Left ventricle myocardium superior (tissue), 1 donor: ENCODE results near the gene ANXA9. TPM values are rescaled to one million over a fixed set of nuclear protein-coding genes. Genes with fewer than 3 reads are reported as not detected.
A peak's percentile ranks its signal among the peaks of the same experiment; 100 is the strongest.

ENCODE experiments used
- ATAC-seq: fragments of 200-7000 bp; cut with Tn5 transposase; one replicate; pipeline ENCODE4 v1.9.1; 2020; ENCODE audit warnings: mild to moderate bottlenecking, moderate library complexity
- DNase-seq: peaks from one replicate; pipeline ENCODE4 v3.0.0-alpha.2; 2020
- intact Hi-C: fragments of 100-400 bp; cut with micrococcal nuclease; formaldehyde crosslinking; loops from one replicate; pipeline ENCODE4 v1.11.0; 2022
- total RNA-seq: library from RNA; stranded (reverse); fragmentation: NEBNext Ultra II Directional; extraction: Animal tissue kit (Norgen Biotek cat#: 25700); gene quantifications from one replicate; pipeline ENCODE4 v1.2.1, GENCODE V29; 2021
- donor health status: DM: no; HTN: yes; CAD: no; lungs with severe emphysema.

Gene ANXA9
- total RNA-seq, 1 donor from 2014 or later, result 0.27 TPM

- ATAC-seq, result no peak
- no peak for DNase-seq
- intact Hi-C loops, result no loop called here
Measured at GRCh38 chr1:150973258-150973835, 8.7 kb upstream of the ANXA9 start.

- intact Hi-C loops, result no loop called here
- DNase-seq, result peak; percentile 63
- ATAC-seq, result peak; percentile 12
Measured at GRCh38 chr1:150973836-150974579, 8.1 kb upstream of the ANXA9 start.

- ATAC-seq, result peak; percentile 67
- intact Hi-C loops, result no loop called here
- DNase-seq, result peak; percentile 91
Measured at GRCh38 chr1:150974580-150975478, 7.3 kb upstream of the ANXA9 start, which contains the start of gene CERS2. Gene CERS2 (minus strand): TSS chr1:150974835. CDS start chr1:150969090, 5,745 bp downstream.

- no peak for DNase-seq
- intact Hi-C loops, result no loop called here
- no peak for ATAC-seq
Measured at GRCh38 chr1:150976401-150976821, 5.7 kb upstream of the ANXA9 start.

- intact Hi-C loops, result no loop called here
Measured at GRCh38 chr1:150976879-150977694, 5.0 kb upstream of the ANXA9 start.

GRCh38 chr1:150979092-150980056 is 2.7 kb upstream of the ANXA9 start:
- ATAC-seq (peak; percentile 39), DNase-seq (peak; percentile 85)
- intact Hi-C loops, result no loop called here

More at GRCh38 chr1:150976879-150977694, 5.0 kb upstream of the ANXA9 start:
- DNase-seq (peak; percentile 87), ATAC-seq (peak; percentile 57)

- intact Hi-C loops, result no loop called here
- ATAC-seq (no peak), DNase-seq (no peak)
Measured at GRCh38 chr1:150981177-150981804, 801 bp upstream of the ANXA9 start.

GRCh38 chr1:150985179-150985825 is 3.2 kb downstream of the ANXA9 start:
- intact Hi-C loops, result no loop called here
- ATAC-seq, result no peak
- no peak for DNase-seq

GRCh38 chr1:150987924-150988323 is 5.8 kb downstream of the ANXA9 start:
- ATAC-seq (no peak), DNase-seq (no peak)
- intact Hi-C loops, result no loop called here

GRCh38 chr1:150992626-150993025 is 10.5 kb downstream of the ANXA9 start:
- no peak for ATAC-seq
- intact Hi-C loops, result no loop called here
- no peak for DNase-seq

- no peak for ATAC-seq
- intact Hi-C loops, result no loop called here
Measured at GRCh38 chr1:150994248-150994647, 12.2 kb downstream of the ANXA9 start.

GRCh38 chr1:150995460-150995859 is 13.4 kb downstream of the ANXA9 start:
- intact Hi-C loops, result no loop called here
- no peak for DNase-seq
- peak; percentile 22 for ATAC-seq

More at GRCh38 chr1:150994248-150994647, 12.2 kb downstream of the ANXA9 start:
- no peak for DNase-seq

- no peak for DNase-seq
- intact Hi-C loops, result no loop called here
- peak; percentile 58 for ATAC-seq
Measured at GRCh38 chr1:150995896-150996295, 13.8 kb downstream of the ANXA9 start.

- intact Hi-C loops, result no loop called here
- ATAC-seq, result no peak
- DNase-seq, result no peak
Measured at GRCh38 chr1:150997126-150997872, 15.2 kb downstream of the ANXA9 start.

- DNase-seq (no peak), ATAC-seq (no peak)
- intact Hi-C loops, result no loop called here
Measured at GRCh38 chr1:150997949-150998348, 15.9 kb downstream of the ANXA9 start.

- intact Hi-C loops, result no loop called here
- ATAC-seq (no peak), DNase-seq (no peak)
Measured at GRCh38 chr1:150999051-150999674, 17.1 kb downstream of the ANXA9 start.
